K562 (cell line): ENCODE results near the gene RRM2. TPM values are rescaled to one million over a fixed set of nuclear protein-coding genes. Genes with fewer than 3 reads are reported as not detected.
A peak's percentile ranks its signal among the peaks of the same experiment; 100 is the strongest.

Experiments used
- BCLAF1 ChIP-seq, 2 experiments: fragments of 450-650 bp in 1 of 2; IDR thresholded peaks; 2 replicates each; pipeline ENCODE4 v1.6.1; 2011 to 2017; ENCODE audit warnings: low read depth in 2 of 2, antibody characterized with exemption in 1 of 2, borderline replicate concordance in 1 of 2, low read length in 1 of 2, mild to moderate bottlenecking in 1 of 2, mixed read lengths in 1 of 2; ENCODE audit not compliant: control insufficient read depth in 1 of 2
- CBX1 ChIP-seq: sonication (generic); IDR thresholded peaks from 2 replicates; pipeline ENCODE4 v1.6.1; 2016; ENCODE audit warnings: antibody characterized with exemption, low read depth, mild to moderate bottlenecking
- CHD2 ChIP-seq: IDR thresholded peaks from 2 replicates; pipeline ENCODE4 v1.6.1; 2011; ENCODE audit warnings: low read depth, low read length
- CREM ChIP-seq: IDR thresholded peaks from 2 replicates; pipeline ENCODE4 v1.6.1; 2014; ENCODE audit warnings: antibody characterized with exemption, low read depth
- EWSR1 ChIP-seq: fragments of 450-650 bp; IDR thresholded peaks from 2 replicates; pipeline ENCODE4 v1.6.1; 2018; ENCODE audit warnings: borderline replicate concordance, mild to moderate bottlenecking, low read depth, moderate library complexity; ENCODE audit not compliant: partially characterized antibody
- FIP1L1 ChIP-seq: fragments of 200-400 bp; formaldehyde crosslinking; IDR thresholded peaks from 2 replicates; pipeline ENCODE4 v1.6.1; 2018; ENCODE audit warnings: mild to moderate bottlenecking, low read depth, low read length; ENCODE audit not compliant: poor library complexity, severe bottlenecking
- FUS ChIP-seq: fragments of 200-400 bp; formaldehyde crosslinking; optimal IDR thresholded peaks from 2 replicates; pipeline ENCODE3; 2017; ENCODE audit warnings: low read depth, low read length
- HDAC8 ChIP-seq: fragments of 450-650 bp; IDR thresholded peaks from 2 replicates; pipeline ENCODE4 v1.6.1; 2016; ENCODE audit warnings: mild to moderate bottlenecking, missing genetic modification characterization, moderate library complexity, missing compliant biosample characterization
- HMGXB4 ChIP-seq: sonication (generic); formaldehyde crosslinking; IDR thresholded peaks from 2 replicates; pipeline ENCODE4 v1.8.1; 2023; ENCODE audit warnings: mild to moderate bottlenecking, missing genetic modification reagents
- HOXB6 ChIP-seq: fragments of 250-450 bp; sonication (Bioruptor Pico); IDR thresholded peaks from 2 replicates; pipeline ENCODE4 v1.5.1; 2022; ENCODE audit warnings: mild to moderate bottlenecking, borderline replicate concordance
- IRF2 ChIP-seq: sonication (generic); formaldehyde crosslinking; IDR thresholded peaks from 2 replicates; pipeline ENCODE4 v1.8.1; 2022; ENCODE audit warnings: mild to moderate bottlenecking, missing genetic modification reagents
- MAFK ChIP-seq: IDR thresholded peaks from 2 replicates; pipeline ENCODE4 v1.6.1; 2011; ENCODE audit warnings: low read length, improper control_type of control experiment
- NEUROD1 ChIP-seq: fragments of 150-350 bp; IDR thresholded peaks from 2 replicates; pipeline ENCODE4 v1.6.1; 2014; ENCODE audit warnings: borderline replicate concordance, low read length, low read depth; ENCODE audit not compliant: partially characterized antibody
- RBM34 ChIP-seq: fragments of 200-400 bp; formaldehyde crosslinking; IDR thresholded peaks from 2 replicates; pipeline ENCODE4 v1.6.1; 2018; ENCODE audit warnings: low read length, borderline replicate concordance; ENCODE audit not compliant: insufficient read depth
- TAF7 ChIP-seq: fragments of 450-650 bp; IDR thresholded peaks from 2 replicates; pipeline ENCODE4 v1.6.1; 2016; ENCODE audit warnings: missing genetic modification characterization, missing compliant biosample characterization
- UBTF ChIP-seq, 2 experiments: IDR thresholded peaks; 2 replicates each; pipeline ENCODE4 v1.6.1; 2012; ENCODE audit warnings: improper control_type of control experiment in 2 of 2, low read depth in 2 of 2, low read length in 2 of 2, borderline replicate concordance in 1 of 2
- YY1 ChIP-seq, 3 experiments: IDR thresholded peaks; 2 replicates each; pipeline ENCODE4 v1.6.1; 2011; ENCODE audit warnings: low read length in 2 of 3, mild to moderate bottlenecking in 2 of 3, moderate library complexity in 2 of 3, borderline replicate concordance in 1 of 3, control low read depth in 1 of 3, low read depth in 1 of 3; ENCODE audit not compliant: insufficient read depth in 3 of 3, insufficient replicate concordance in 2 of 3, control insufficient read depth in 1 of 3, insufficient read length in 1 of 3; ENCODE audit errors: extremely low read depth in 1 of 3
- ZC3H4 ChIP-seq: sonication (generic); formaldehyde crosslinking; IDR thresholded peaks from 2 replicates; pipeline ENCODE4 v1.9.0; 2021; ENCODE audit warnings: missing genetic modification reagents, borderline replicate concordance
- polyA plus RNA-seq, 8 experiments: library from polyadenylated mRNA; depleted of rRNA in 4 of 8; stranded (reverse) in 5 of 8; unstranded in 3 of 8; fragments of >200 nt; fragmentation: Nextera tagmentation in 2 of 8; fragmentation: Illumina TruSeq in 1 of 8; extraction: Ambion mirVana in 2 of 8; extraction: Trizol in 1 of 8; gene quantifications; 2 replicates each; pipeline versions ENCODE4 v1.2.1 to v1.2.3, GENCODE V29; 2011 to 2014; ENCODE audit warnings: inconsistent platforms in 1 of 8, missing spikeins in 1 of 8
- total RNA-seq, 7 experiments: library from RNA; depleted of rRNA in 6 of 7; stranded (reverse); fragments of >200 nt in 6 of 7; fragmentation: Illumina TruSeq in 2 of 7; extraction: Trizol in 2 of 7; gene quantifications; 2 replicates each; pipeline versions ENCODE4 v1.2.1 to v1.2.3, GENCODE V29; 2011 to 2021; ENCODE audit warnings: low replicate concordance in 1 of 7

RRM2 gene
- total and polyA plus RNA-seq, 9 of the 15 experiments (the other 6 are each of a cell fraction or from before 2014, with no cell fraction given), result 50.1 to 244 (median 128) TPM

- TF ChIP-seq ZC3H4 (CRISPR knock-in tag) (peak; percentile 43; the same call in 1 of the 2 replicates), TAF7 (peak; percentile 82), YY1 (IDR thresholded peaks at IDR 0.05; ENCODE audit: borderline replicate concordance in 1 of 3, control insufficient read depth in 1 of 3, extremely low read depth in 1 of 3, insufficient read depth in 3 of 3, insufficient read length in 1 of 3, insufficient replicate concordance in 2 of 3, low read depth in 1 of 3, low read length in 2 of 3) (peak in 2 of 3 experiments; percentile 51 to 53), EWSR1 (no peak), HOXB6 (no peak), CHD2 (peak; percentile 78), FIP1L1 (peak; percentile 98), HMGXB4 (CRISPR knock-in tag) (peak; percentile 31; the same call in 1 of the 2 replicates), MAFK (no peak), IRF2 (CRISPR knock-in tag) (no peak), NEUROD1 (peak; percentile 59), CBX1 (peak; percentile 93), RBM34 (no peak; the same call in 1 of the 2 replicates), CREM (peak; percentile 59), UBTF (IDR thresholded peaks at IDR 0.05; ENCODE audit: borderline replicate concordance in 1 of 2, low read depth in 2 of 2, low read length in 2 of 2) (no peak), FUS (peak; percentile 24), HDAC8 (tag) (no peak), BCLAF1 (IDR thresholded peaks at IDR 0.05; ENCODE audit: borderline replicate concordance in 1 of 2, control insufficient read depth in 1 of 2, low read depth in 2 of 2, low read length in 1 of 2) (peak in 1 of 2 experiments; percentile 60; a peak in 1 of 4 replicates)
Measured at GRCh38 chr2:10122500-10123280, at the start of gene RRM2 (continued).
